Globus pallidus (tissue), 1 donor: Measurements from ENCODE around the gene PLA2G4A.
"Not testable (repeated sequence)": the region's sequence is repeated elsewhere in the genome, so short reads cannot be mapped to it uniquely, and the experiment has no call there.

ENCODE experiments used
- DNase-seq: peaks from one replicate; pipeline ENCODE4 v3.0.0-alpha.2; 2015; ENCODE audit warnings: low spot score

The PLA2G4A gene

DNA sequence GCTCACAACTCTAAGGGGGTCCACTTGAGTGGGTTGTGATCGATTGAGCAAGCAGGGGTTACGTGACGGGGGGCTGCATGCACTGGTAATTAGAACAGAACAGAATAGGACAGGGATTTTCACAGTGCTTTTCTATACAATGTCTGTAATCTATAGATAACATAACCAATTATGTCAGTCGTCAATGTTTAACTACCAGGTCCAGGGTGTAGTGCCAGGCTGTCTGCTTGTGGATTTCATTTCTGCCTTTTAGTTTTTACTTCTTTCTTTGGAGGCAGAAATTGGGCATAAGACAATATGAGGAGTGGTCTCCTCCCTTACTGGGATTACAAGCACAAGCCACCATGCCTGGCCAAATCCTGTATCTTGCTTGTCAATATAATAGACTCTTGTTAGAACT is 94.1 kb downstream of the PLA2G4A start:
- DNase-seq, result not testable (repeated sequence)

DNA sequence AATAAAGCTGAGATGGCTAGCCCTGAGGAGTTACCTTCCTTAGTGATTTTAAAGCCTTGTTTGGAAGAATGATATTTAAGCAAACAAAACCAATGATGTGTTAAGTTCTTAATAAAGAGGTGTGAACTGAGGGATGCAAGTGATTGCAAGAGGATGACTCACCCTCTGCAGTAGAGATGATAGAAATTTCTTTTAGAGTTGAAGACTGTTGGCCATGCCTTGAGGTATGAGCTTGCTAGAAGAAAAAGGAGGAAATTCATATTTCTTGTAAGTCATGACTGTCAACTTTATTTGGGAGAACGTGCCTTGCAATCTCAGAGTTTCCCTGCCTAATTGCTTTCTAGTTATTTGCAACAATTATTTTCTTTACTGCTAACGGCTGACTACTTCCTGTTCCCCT is 94.7 kb downstream of the PLA2G4A start:
- no peak for DNase-seq

- no peak for DNase-seq
Observed at GRCh38 chr1:186925881-186926669, 97.3 kb downstream of the PLA2G4A start.

GRCh38 chr1:186927884-186928283 is 99.1 kb downstream of the PLA2G4A start:
- DNase-seq, result no peak

DNA sequence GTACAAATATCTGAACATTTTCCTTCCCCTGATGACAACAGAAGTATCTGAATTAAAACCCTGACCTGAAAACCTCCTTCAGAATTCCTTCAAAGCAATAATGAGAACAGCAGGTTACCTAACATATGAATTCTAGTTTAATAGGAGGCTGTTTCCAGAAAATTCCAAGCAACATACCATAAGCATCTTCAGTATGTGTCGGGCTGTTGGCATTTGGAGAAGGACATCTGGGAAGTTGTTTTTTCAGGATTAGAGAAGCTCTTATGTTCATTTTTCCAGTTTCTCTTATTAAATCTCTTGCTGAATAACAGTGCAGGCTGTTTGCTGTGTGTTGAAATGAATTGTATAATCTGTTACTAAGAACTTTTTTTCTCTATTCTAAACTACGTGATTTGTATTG is 101.5 kb downstream of the PLA2G4A start:
- no peak for DNase-seq

GRCh38 chr1:186937016-186937670 is 108.4 kb downstream of the PLA2G4A start:
- no peak for DNase-seq

DNA sequence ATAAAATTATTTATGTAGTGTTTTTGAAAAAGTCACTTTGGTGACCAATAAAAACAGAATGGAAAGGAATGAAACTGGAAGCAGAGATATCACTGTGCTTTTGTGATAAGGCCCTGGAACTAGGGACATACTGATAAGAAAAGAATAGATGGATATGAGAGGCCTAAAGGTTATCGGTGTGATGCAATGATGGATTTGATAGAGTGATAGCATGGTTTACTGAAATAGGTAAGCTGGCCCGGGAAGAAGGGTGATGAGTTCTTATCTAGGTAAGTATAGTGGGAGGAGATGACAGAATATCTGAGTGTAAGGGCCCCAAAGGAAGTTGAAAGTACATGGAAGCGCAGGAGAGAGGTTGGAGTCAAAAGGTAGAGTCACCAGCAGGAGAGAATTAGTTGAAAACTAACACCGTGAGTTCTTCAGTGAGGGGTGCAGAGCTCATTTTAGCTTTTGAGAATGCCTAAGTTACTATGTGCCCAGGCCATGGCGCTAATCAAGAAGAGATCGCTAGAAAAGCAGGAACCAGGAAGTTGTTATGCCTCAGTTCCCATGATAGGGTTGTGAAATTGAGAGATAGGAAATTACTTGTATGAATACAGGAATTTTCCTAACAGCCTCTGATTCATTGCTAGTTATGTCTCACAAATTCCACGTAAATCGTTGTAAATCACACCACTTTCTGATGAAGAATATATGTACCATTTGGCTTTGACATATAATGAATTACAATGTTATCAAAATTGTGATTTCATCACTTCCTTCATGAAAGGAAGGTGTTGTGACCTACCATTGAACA is 115.3 kb downstream of the PLA2G4A start:
- no peak for DNase-seq

GRCh38 chr1:186945146-186945545 is 116.4 kb downstream of the PLA2G4A start:
- DNase-seq, result no peak

- no peak for DNase-seq
Observed at GRCh38 chr1:186948535-186948934, 119.8 kb downstream of the PLA2G4A start.

GRCh38 chr1:186949173-186949572 is 120.4 kb downstream of the PLA2G4A start:
- DNase-seq, result no peak

DNA sequence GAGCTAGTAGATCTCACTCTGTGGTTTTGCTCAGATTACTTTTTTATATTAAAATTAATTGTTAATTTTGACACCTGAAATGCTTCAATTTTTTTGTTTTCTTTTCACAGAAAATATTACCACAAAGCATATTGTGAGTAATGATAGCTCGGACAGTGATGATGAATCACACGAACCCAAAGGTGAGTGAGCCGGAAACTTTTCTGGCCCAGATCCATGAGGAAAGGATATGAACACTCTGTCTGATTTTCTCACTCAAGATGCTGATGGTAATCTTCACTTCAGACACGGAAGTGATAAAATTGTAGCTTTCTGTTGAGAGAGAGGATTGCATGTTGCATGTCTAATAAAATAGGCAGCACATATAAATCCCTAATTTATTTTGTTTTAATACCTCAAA is 121.8 kb downstream of the PLA2G4A start:
- no peak for DNase-seq

DNA sequence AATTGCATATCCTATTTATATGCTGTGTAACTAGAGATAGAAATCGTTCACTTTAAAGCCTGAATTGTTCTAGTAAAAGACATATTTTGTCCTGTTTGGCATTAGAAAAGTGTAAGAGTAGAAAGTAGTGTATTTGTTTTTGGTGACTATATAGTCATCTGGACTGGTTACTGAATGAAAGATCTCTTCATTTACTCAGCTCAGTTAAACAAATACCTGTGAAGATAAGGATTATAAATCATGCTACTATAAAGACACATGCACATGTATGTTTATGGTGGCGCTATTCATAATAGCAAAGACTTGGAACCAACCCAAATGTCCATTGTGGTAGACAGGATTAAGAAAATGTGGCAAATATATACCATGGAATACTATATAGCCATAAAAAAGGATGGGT is 125.1 kb downstream of the PLA2G4A start:
- no peak for DNase-seq

GRCh38 chr1:186957314-186957713 is 128.6 kb downstream of the PLA2G4A start:
- no peak for DNase-seq

DNA sequence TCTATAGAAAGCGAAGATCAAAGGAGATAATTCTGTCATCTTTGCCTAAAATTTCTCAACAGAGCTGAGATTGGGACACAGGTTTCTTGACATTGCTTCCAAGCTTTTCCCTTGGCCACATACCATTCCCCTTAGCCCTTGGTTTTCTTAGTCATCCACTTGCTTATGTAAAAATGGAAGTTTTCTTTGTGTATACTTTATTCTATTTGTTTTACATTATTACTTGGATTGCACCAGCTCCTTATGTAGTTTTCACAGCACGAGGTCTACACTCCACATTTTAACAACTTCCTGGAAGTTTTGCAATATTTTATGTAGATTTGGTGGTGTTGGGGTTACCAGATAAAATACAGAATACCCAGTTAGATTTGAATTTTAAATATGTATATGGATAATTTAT is 129.8 kb downstream of the PLA2G4A start:
- DNase-seq, result no peak

- DNase-seq, result no peak
Observed at GRCh38 chr1:186960861-186961260, 132.1 kb downstream of the PLA2G4A start.

GRCh38 chr1:186965847-186966246 is 137.1 kb downstream of the PLA2G4A start:
- no peak for DNase-seq

DNA sequence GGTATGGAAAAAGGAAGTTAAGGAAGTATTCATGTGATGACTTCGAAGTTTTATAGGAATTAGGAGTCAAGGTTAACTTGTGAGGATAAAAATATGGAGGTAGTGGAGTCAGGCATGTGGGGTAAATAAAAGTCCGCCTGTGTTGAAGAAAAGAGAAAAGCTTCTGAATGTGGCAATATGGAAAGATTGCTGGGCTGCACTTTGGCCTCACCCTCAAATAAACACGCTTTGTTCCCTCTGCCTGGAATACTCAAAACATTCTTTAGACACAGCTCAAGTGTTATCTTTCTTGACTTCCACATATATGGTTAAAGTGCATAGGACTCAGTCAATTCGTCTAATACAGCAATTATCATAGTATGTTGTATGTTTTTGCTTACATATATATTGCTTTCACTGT is 137.7 kb downstream of the PLA2G4A start:
- DNase-seq, result no peak

GRCh38 chr1:186967656-186968394 is 139.1 kb downstream of the PLA2G4A start:
- no peak for DNase-seq

DNA sequence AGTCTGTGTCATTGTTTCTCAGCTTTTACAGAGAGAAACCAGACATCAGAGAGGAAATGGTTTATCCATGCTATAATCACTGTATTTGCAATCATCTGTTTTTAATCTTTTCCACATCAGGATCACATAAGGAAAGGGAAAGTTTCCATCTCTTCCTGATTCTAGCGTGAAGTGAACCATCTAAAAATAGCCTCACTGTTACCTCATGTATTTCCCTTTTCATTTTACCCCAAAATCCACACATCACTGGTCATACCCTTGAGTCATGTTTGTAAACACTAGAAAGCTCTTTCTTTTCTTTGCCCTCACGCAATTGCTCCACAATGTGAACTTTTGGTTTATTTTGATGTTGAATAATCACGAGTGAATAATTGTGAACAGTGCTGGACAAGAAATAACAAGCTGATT is 146.0 kb downstream of the PLA2G4A start:
- no peak for DNase-seq

GRCh38 chr1:186975220-186975619 is 146.5 kb downstream of the PLA2G4A start:
- no peak for DNase-seq

DNA sequence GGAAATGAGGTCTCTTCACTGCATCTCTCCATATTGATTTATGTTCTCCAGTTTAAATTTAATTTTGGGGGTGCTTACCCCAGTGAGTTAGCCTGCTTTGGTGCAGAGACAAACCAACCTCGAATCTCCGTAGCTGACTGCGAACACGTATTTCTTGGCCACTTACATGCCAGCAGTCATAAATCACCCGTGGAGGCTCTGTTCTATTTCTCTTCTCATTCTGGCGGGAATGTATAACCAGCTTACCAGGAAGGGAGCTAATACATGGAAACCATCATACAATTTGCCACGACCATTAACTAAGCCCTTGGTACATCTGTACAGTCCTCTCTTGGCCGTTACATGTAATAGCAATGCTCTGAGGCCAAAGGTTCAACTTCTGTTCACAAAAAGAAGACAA is 148.0 kb downstream of the PLA2G4A start:
- DNase-seq, result no peak

DNA sequence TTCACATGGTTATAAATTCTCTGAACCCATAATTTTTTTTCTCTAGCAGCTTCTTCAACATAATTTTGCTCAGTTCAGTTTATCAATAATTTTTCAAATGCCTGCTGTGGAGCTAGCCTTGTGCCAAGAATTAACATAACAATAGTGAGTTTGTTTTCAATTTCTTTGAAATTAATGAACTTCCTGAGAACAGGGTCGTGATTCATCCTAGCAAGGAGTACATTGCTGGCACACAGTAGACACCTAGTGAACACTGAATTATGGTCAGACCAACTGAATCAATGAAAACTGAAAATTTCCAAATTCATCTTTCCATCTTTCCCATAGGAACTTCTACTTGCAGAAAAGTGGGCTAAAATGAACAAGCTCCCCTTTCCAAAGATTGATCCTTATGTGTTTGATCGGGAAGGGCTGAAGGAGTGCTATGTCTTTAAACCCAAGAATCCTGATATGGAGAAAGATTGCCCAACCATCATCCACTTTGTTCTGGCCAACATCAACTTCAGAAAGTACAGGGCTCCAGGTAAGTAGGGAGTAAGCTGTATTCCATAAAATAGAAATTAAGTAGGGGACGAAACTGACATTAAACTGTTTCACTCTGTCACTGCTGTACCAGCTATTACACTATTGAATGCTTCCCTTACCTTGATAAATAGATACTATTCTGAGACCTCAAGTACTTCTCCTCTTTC is 148.7 kb downstream of the PLA2G4A start:
- DNase-seq, result no peak
